GM19351 (cell line): ENCODE measurements around the gene PKM.

ENCODE experiments used
- ATAC-seq: cut with Tn5 transposase; IDR thresholded peaks from one replicate; pipeline ENCODE4 v1.9.1; 2021; ENCODE audit warnings: mild to moderate bottlenecking, moderate library complexity; ENCODE audit not compliant: unreplicated experiment

Gene PKM

DNA sequence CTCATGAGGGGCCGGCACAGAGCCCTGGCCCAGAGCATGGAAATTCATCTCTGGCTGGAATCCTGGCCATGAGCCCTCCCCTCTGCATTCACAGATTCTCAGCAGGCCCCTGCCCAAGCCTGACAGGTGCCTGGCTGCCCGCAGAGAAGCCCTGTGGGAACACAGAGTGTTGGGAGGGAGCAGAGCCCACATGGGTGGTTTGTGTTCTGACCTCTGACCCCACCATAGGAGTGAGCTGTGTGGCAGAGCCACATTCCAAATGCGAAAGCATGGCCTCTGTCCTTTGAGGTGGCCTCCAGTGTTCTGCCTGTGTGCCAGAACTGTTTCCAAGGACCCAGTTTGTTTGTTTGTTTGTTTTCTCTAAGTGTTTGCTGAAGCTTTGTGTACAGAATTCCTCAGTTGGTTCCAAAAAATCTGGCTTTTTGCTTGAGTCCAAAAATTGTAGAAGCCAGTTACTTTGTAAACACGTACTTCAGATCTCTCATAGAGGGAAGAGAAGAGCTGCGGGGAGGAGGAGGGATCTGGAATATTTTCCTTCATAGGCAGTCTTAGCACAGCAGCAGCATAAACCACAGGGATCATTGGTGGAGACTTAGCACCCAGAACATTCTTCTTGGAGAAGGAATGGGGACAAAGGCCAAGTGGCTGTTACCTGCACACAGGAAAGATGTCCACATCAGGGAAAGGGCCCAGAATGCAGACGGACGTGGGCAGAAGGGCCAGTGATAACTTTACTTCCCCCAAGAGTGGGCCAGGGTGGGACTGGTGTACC lies 69.4 kb downstream of the PKM start:
- ATAC-seq, result no peak

DNA sequence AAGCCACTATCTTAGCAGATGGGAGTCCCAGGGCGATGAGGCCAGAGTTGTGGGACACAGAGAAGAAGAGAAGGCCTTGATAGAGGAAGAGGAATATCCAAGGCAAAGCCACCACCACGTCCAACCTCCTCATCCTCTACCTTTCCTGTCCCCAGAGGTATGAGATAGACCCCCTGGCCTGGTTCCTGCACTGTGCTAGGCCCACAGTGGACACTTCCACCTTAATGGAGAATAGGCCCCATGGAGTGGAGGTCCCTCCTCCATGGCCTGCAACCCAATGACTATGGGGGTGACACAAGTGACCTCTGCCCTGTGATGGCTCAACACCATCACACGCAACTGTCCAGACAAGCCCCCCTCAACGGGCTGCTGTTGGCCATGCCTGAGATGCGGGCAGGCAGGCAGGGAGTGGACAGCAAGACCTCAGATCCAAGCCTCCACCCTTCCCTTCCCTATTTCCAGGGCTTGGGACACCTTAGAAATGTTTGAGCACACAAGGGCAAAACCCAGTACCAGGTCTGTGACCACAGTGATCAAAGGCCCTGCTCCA lies 70.2 kb downstream of the PKM start:
- ATAC-seq, result no peak

DNA sequence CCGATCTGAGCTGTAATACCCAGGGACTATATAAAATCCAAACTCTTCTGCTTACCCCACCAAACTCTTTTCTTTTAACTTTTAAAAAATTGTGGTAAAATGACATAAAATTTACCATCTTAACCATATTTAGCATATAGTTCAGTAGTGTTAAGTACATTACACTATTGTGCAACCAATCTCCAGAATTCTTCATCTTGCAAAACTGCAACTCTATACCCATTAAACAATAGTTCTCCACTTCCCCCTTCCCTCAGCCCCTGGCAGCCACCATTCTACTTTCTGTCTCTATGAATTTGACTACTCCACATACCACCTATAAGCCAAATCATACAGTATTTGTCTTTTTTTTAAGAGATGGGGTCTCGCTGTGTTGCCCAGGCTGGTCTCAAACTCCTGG lies 74.1 kb downstream of the PKM start:
- no peak for ATAC-seq

DNA sequence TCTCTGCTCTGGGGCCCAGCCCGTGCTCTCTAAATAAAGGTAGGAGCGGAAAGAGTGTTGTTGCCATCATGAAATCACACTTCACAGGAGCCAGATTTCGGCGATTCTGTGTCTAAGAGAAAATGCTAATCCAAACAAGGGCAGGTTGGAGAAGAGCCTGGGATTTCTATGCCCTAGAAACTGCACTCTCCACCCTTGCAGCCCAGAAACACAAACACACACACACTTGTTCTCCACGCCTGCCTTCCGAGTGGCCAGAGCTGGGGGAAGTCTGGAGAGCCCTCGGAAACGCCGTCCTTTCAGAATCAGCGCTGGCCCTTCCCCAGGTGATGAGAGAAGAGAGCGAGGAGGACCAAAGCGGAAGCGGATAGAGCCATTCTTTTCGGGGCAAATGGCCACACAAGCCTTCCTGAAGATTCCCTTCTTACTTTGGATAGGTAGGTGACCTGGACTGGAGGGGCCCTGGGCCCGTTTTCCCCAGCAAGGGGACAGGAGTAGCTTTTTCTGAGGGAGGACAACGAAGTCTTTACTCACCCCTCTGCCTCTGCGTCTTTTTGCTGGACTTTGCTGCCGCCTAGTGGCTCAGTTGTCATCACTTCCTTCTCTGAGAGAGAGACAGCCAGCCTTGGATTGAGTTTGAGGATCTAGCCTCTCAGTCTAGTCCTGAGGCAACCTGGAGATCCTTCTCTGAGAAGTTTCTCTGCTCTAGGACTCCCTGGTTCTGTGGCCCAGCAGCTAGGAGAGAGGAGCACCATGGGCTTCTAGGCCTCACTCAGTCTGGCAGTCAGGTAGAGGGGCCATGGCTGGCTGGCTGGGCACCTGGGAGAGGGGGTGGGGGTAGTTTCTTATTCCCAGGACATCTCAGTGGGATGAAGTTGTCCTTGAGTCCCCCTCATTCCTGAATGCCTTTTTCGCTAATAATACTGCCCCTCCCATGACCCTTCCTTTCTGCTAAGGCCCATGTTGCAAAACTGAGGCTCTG lies 75.1 kb downstream of the PKM start:
- ATAC-seq, result peak; percentile 67

DNA sequence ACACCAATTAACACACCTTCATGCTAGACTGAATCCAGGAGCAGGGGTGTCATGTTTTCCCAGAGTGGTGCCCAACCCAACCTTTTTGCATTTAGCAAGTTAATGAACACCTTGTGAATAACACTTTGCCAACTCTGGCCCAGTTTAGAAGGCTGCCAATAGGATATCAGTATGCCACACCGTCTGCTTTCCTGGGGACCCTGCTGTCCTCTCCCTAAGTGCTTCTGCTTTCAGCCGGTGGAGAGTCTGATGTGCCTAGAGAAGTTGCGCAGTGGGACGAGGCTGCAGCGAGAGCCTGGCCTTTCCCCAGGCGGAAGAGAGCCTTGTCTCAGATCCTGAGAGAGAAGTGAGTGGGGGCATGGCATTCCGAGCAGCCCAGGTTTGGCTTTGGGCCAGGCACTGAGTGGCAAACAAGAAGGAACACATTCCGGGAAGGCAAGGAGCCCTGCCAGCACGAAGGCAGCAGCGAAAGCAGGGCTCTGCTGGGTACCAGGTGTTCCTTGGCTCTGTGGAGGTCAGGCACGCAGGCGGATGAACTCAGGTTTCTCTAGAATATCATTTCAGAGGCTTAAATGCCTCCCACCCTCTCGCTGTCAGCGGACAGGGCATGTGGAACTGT lies 75.9 kb downstream of the PKM start:
- ATAC-seq, result no peak

DNA sequence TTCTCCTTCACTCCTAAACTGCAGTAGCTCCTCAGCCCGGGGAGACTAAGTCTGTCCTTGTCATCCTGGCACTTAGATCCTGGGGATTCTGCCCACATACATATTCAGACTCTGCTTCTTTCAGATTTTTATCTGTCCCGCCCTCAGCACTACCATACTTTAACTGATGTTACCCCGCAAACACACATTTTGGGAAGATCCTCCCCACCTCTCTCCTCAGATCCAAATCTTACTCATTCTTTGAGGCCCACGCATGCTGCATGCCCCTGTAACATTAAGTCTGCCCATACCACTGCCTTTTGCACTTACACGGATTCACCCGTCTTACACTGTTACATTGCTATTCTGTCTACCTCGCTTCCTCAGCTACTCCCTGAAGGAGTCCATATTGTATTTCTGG lies 76.7 kb downstream of the PKM start:
- ATAC-seq, result no peak

DNA sequence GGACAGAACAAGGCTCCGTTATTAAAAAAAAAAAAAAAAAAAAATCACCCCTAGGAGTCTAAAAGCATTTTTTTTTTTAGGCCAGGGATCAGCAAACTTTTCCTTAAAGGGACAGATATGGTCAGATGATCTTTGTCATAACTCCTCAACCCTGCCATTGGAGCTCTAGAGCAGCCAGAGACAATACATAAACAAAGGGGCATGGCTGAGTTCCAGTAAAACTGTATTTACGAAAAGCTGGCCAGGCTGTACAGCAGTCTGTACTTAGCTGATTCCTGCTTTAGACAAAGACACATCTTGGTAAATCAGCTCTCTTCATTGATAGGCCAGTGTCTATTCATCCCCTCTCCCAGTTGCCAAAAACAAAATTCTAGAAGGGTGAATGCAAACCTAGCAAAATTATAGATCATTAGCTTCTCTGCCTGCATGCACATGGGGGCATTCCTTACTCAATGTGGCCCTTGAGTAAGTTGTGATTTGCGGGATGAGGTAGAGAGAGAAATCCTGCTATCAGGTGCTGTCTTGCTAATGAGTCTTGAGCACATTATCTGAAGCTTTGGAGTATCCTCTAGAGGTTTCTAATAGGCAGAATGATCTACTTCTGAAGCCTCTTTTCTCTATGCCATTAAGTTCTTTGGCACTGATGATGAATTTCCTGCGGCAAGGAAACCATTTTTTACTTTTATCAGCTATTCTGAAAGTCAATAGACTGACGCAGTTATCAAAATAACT lies 77.6 kb downstream of the PKM start:
- ATAC-seq, result no peak
